ENCODE results near the gene KCNN4.

Gene KCNN4

DNA sequence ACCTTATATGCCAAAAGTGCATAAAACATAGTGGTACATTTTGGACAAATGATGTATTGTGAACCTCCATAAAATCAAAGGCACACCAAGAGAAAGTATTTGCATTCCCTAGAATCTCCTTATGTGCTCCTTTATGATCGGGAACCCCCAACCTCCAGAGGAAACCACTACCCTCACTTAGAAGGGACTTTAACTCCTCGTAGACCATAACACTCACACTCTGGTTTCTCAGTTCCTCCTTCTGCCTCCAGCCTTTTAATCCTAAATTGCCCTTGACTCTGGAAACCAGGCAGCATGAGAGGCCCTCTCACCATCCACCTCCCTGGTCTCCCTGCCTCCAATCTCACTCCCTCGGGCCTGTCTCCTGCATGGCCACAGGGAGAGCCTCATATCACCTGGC lies 9.8 kb upstream of the KCNN4 start:
- TF ChIP-seq, protein P1, sequence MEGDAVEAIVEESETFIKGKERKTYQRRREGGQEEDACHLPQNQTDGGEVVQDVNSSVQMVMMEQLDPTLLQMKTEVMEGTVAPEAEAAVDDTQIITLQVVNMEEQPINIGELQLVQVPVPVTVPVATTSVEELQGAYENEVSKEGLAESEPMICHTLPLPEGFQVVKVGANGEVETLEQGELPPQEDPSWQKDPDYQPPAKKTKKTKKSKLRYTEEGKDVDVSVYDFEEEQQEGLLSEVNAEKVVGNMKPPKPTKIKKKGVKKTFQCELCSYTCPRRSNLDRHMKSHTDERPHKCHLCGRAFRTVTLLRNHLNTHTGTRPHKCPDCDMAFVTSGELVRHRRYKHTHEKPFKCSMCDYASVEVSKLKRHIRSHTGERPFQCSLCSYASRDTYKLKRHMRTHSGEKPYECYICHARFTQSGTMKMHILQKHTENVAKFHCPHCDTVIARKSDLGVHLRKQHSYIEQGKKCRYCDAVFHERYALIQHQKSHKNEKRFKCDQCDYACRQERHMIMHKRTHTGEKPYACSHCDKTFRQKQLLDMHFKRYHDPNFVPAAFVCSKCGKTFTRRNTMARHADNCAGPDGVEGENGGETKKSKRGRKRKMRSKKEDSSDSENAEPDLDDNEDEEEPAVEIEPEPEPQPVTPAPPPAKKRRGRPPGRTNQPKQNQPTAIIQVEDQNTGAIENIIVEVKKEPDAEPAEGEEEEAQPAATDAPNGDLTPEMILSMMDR (conservative IDR thresholded peaks at IDR 0.05; ENCODE audit: low read depth, low read length): no peak
- no peak overlapping the region for H3K9ac ChIP-seq
- no peaks in the 10 kb centered on the region for H4K20me1 ChIP-seq (ENCODE audit: insufficient read depth)
- no peak overlapping the region for H2AFZ ChIP-seq (ENCODE audit: low read depth)
- no peaks in the 10 kb centered on the region for H3K4me1 ChIP-seq (ENCODE audit: low read depth, poor library complexity, severe bottlenecking)
- no peaks in the 10 kb centered on the region for H3K27me3 ChIP-seq (ENCODE audit: insufficient read depth, low read depth)
- H3K79me2 ChIP-seq (ENCODE audit: insufficient read depth, low read depth): no peaks in the 10 kb centered on the region
- no peak overlapping the region for H3K4me2 ChIP-seq
- H3K4me3 ChIP-seq (IDR thresholded peaks at IDR 0.05; ENCODE audit: insufficient read depth, low read depth, low read length): no peak overlapping the region
- no peak overlapping the region for H3K27ac ChIP-seq
- no peaks in the 10 kb centered on the region for H3K36me3 ChIP-seq (ENCODE audit: insufficient read depth)

DNA sequence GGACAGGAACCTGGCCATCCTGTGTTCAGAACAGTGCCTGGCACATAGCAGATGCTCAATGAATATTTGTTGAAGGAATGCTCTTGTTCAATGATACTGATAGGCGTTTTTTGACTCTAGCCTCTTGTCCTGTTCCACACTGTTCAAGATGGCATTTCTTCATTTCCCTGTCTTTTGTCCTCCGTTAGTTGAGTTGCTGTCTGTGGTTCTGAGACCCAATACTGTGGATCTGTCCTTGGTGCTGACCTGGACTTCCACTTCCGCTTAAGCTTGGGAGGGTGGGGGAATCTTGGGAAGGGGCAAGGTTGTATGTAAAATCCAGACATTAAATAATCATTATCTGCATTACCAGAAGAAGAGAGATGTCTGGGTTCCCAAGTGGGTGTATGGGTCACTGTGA lies 8.3 kb upstream of the KCNN4 start:
- H4K20me1 ChIP-seq (ENCODE audit: insufficient read depth): no peaks in the 10 kb centered on the region
- no peak overlapping the region for H3K4me3 ChIP-seq (IDR thresholded peaks at IDR 0.05; ENCODE audit: insufficient read depth, low read depth, low read length)
- TF ChIP-seq, protein P1 (conservative IDR thresholded peaks at IDR 0.05; ENCODE audit: low read depth, low read length): no peak

DNA sequence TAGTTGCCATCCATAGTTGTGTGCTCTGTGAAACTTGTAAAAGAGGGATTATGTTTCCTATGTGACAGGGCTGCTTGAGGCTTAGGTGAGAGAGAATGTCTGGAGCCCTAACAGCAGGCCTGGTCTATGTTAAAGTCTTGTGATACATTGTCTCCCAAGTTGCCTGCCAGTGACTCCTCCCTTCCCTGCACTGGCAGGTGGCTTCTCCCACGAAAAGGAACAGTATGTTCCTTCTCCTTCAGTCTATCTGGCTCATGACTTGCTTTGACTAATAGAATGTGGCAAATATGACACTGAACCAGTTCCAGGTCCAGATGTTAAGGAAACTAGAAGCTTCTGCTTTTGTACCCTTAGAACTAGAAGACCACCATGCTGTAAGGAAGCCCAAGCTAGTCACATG lies 5.9 kb upstream of the KCNN4 start:
- no peak overlapping the region for H3K4me3 ChIP-seq (IDR thresholded peaks at IDR 0.05; ENCODE audit: insufficient read depth, low read depth, low read length)
- H3K9ac ChIP-seq: no peak overlapping the region
- no peak overlapping the region for H3K4me2 ChIP-seq
- no peaks in the 10 kb centered on the region for H3K36me3 ChIP-seq (ENCODE audit: insufficient read depth)
- TF ChIP-seq, protein P1 (conservative IDR thresholded peaks at IDR 0.05; ENCODE audit: low read depth, low read length): no peak
- no peak overlapping the region for H2AFZ ChIP-seq (ENCODE audit: low read depth)
- no peak overlapping the region for H3K27ac ChIP-seq
- H3K79me2 ChIP-seq (ENCODE audit: insufficient read depth, low read depth): no peaks in the 10 kb centered on the region
- no peaks in the 10 kb centered on the region for H3K27me3 ChIP-seq (ENCODE audit: insufficient read depth, low read depth)
- no peaks in the 10 kb centered on the region for H4K20me1 ChIP-seq (ENCODE audit: insufficient read depth)
- H3K4me1 ChIP-seq (ENCODE audit: low read depth, poor library complexity, severe bottlenecking): no peaks in the 10 kb centered on the region

More for the DNA sequence above, 8.3 kb upstream of the KCNN4 start:
- Histone ChIP-seq H3K27me3 (ENCODE audit: insufficient read depth, low read depth) (no peaks in the 10 kb centered on the region), H3K36me3 (ENCODE audit: insufficient read depth) (no peaks in the 10 kb centered on the region), H3K79me2 (ENCODE audit: insufficient read depth, low read depth) (no peaks in the 10 kb centered on the region), H3K9ac (no peak overlapping the region), H2AFZ (ENCODE audit: low read depth) (no peak overlapping the region), H3K4me1 (ENCODE audit: low read depth, poor library complexity, severe bottlenecking) (no peaks in the 10 kb centered on the region), H3K4me2 (no peak overlapping the region), H3K27ac (no peak overlapping the region)

DNA sequence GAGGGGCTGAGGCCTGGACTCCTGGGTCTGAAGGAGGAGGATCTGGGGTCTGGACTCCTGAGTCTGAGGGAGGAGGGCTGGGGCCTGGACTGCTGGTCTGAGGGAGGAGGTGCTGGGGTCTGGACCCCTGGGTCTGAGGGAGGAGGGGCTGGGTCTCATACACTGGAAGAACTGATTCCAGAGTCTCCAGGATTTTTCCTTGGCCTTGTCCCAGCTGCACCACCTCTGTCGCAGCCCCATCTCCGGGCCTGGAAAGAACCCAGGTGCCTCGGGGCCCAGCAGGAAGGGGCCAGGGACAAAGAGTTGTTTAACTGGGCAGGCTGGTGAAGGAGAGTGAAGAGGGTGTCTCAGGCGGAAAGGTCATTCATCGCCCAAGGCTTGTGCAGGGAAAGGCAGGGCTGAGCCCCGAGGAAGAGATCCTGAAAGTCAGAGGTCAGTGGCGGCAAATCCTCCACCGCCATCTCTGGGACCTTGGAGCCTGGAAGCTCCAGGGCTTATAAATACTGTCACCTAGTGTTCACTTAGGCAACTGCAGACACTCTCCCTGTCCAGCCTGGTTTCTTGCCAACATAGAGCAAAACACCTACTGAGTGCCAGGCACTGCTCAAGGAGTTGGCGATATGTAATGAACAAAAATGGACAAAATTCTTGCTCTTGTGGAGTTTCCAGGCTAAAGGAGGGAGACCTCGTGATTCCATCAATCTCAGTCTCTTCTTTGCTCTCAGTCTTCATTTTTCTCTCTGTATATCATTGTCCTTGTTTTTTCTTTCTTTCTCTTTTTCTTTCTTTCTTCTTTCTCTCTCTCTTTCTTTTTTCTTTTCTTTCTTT lies 4.4 kb upstream of the KCNN4 start:
- H3K9ac ChIP-seq: no peak overlapping the region

More for the DNA sequence above, 4.4 kb upstream of the KCNN4 start:
- Histone ChIP-seq H4K20me1 (ENCODE audit: insufficient read depth) (no peaks in the 10 kb centered on the region), H3K4me2 (no peak overlapping the region), H2AFZ (ENCODE audit: low read depth) (peak overlapping the region; percentile 18; the same call in 1 of the 2 replicates), H3K36me3 (ENCODE audit: insufficient read depth) (no peaks in the 10 kb centered on the region), H3K79me2 (ENCODE audit: insufficient read depth, low read depth) (no peaks in the 10 kb centered on the region), H3K4me3 (IDR thresholded peaks at IDR 0.05; ENCODE audit: insufficient read depth, low read depth, low read length) (no peak overlapping the region), H3K27me3 (ENCODE audit: insufficient read depth, low read depth) (no peaks in the 10 kb centered on the region), H3K27ac (no peak overlapping the region), H3K4me1 (ENCODE audit: low read depth, poor library complexity, severe bottlenecking) (no peaks in the 10 kb centered on the region)
- TF ChIP-seq, protein P1 (conservative IDR thresholded peaks at IDR 0.05; ENCODE audit: low read depth, low read length): peak; percentile 87
